OCI-LY1 (cell line): ENCODE data around the gene TMEM247.

Source experiments
- H2AFZ ChIP-seq: fragments of 200-600 bp; sonication (generic), shearing (Covaris generic); 2 replicates; pipeline ENCODE4 v1.6.0; 2014; ENCODE audit warnings: antibody characterized with exemption, mild to moderate bottlenecking, low read length
- H3F3A ChIP-seq: fragments of 200-600 bp; sonication (generic), shearing (Covaris generic); 2 replicates; pipeline ENCODE4 v1.6.0; 2014; ENCODE audit warnings: mild to moderate bottlenecking, antibody characterized with exemption, low read length, moderate library complexity; ENCODE audit not compliant: insufficient read depth
- H3K27ac ChIP-seq: fragments of 200-600 bp; sonication (generic); 2 replicates; pipeline ENCODE4 v1.5.1; 2014; ENCODE audit warnings: low read length, mixed run types, mild to moderate bottlenecking, low read depth; ENCODE audit not compliant: poor library complexity, severe bottlenecking
- H3K27me3 ChIP-seq: fragments of 200-600 bp; sonication (generic); 2 replicates; pipeline ENCODE4 v1.6.0; 2014; ENCODE audit warnings: antibody characterized with exemption, mild to moderate bottlenecking, low read length, moderate library complexity; ENCODE audit not compliant: insufficient read depth
- H3K36me3 ChIP-seq: fragments of 200-600 bp; sonication (generic); 2 replicates; pipeline ENCODE4 v1.6.1; 2014; ENCODE audit warnings: mild to moderate bottlenecking, antibody characterized with exemption, low read length, moderate library complexity, mixed read lengths; ENCODE audit not compliant: insufficient read depth
- H3K4me1 ChIP-seq: fragments of 200-600 bp; sonication (generic); 2 replicates; pipeline ENCODE4 v1.5.1; 2014; ENCODE audit warnings: mild to moderate bottlenecking, low read length, moderate library complexity; ENCODE audit not compliant: insufficient read depth, severe bottlenecking
- H3K4me2 ChIP-seq: fragments of 200-600 bp; sonication (generic), shearing (Covaris generic); 2 replicates; pipeline ENCODE4 v1.6.1; 2014; ENCODE audit warnings: low read length
- H3K4me3 ChIP-seq: fragments of 200-600 bp; sonication (generic); 2 replicates; pipeline ENCODE4 v1.5.1; 2014; ENCODE audit warnings: low read length, low read depth, mild to moderate bottlenecking, mixed read lengths; ENCODE audit not compliant: poor library complexity, severe bottlenecking
- H3K79me2 ChIP-seq: fragments of 200-600 bp; shearing (Covaris generic); 2 replicates; pipeline ENCODE4 v1.6.1; 2016; ENCODE audit warnings: mixed run types, low read length, mixed read lengths; ENCODE audit not compliant: insufficient read depth
- H3K9ac ChIP-seq: fragments of 200-600 bp; sonication (generic), shearing (Covaris generic); 2 replicates; pipeline ENCODE4 v1.6.1; 2014; ENCODE audit warnings: mild to moderate bottlenecking, low read length, mixed read lengths
- H3K9me2 ChIP-seq: fragments of 200-600 bp; sonication (generic), shearing (Covaris generic); 2 replicates; pipeline ENCODE4 v1.6.1; 2014; ENCODE audit warnings: low read depth, mild to moderate bottlenecking, low read length, mixed read lengths
- H3K9me3 ChIP-seq: fragments of 200-600 bp; shearing (Covaris generic); 2 replicates; pipeline ENCODE4 v1.6.1; 2014; ENCODE audit warnings: low read length, mixed read lengths
- H4K20me1 ChIP-seq: fragments of 200-600 bp; sonication (generic), shearing (Covaris generic); 2 replicates; pipeline ENCODE4 v1.6.0; 2016; ENCODE audit warnings: mild to moderate bottlenecking, low read length; ENCODE audit not compliant: insufficient read depth
- CTCF ChIP-seq: fragments of 200-600 bp; sonication (generic), shearing (Covaris generic); IDR thresholded peaks from 2 replicates; pipeline ENCODE4 v1.5.1; 2017; ENCODE audit warnings: mild to moderate bottlenecking, antibody characterized with exemption, low read length, moderate library complexity, mixed read lengths
- EZH2 ChIP-seq: fragments of 200-600 bp; sonication (generic), shearing (Covaris generic); IDR thresholded peaks from 2 replicates; pipeline ENCODE4 v1.8.0; 2017; ENCODE audit warnings: borderline replicate concordance, mixed run types, mild to moderate bottlenecking, antibody characterized with exemption, low read length, moderate library complexity, mixed read lengths

TMEM247 gene

GRCh38 chr2:46531863-46532262 lies 52.5 kb downstream of the TMEM247 start:
- Histone ChIP-seq H3K27ac (no peak overlapping the region), H4K20me1 (no peaks in the 10 kb centered on the region)
- TF ChIP-seq CTCF (no peak), EZH2 (no peak)

More at GRCh38 chr2:46531863-46532262, 52.5 kb downstream of the TMEM247 start:
- Histone ChIP-seq H3K79me2 (no peaks in the 10 kb centered on the region), H3K36me3 (no peaks in the 10 kb centered on the region; the same call in 1 of the 2 replicates), H3K9ac (no peak overlapping the region), H3K4me3 (no peak overlapping the region), H3K4me2 (no peak overlapping the region), H3F3A (no peaks in the 10 kb centered on the region), H2AFZ (no peak overlapping the region), H3K9me2 (no peaks in the 10 kb centered on the region), H3K27me3 (no peaks in the 10 kb centered on the region), H3K9me3 (peaks cover 6% of the 10 kb centered on the region; the same call in 1 of the 2 replicates), H3K4me1 (peaks cover 23% of the 10 kb centered on the region)
